K562 (cell line): ENCODE data around the gene MARCKSL1. TPM values are rescaled to one million over a fixed set of nuclear protein-coding genes. Genes with fewer than 3 reads are reported as not detected.

Experiments
- ATAC-seq: fragments of 200-7000 bp; cut with Tn5 transposase; 3 replicates; pipeline ENCODE4 v1.9.1; 2020; ENCODE audit warnings: moderate library complexity
- BruUV-seq: library from RNA; stranded (reverse); fragments of 400-500 nt; replicated peaks from 2 replicates; lab custom pipeline; 2021; lab: Mats Ljungman, UMichigan
- CTCF ChIA-PET: fragments of 300-600 bp; formaldehyde crosslinking; extraction: SDS; loops from one replicate; lab custom pipeline; 2021; ENCODE audit warnings: low intra/inter-chr PET ratio; lab: Yijun Ruan, JAX
- POLR2A ChIA-PET: fragments of 300-600, 350-650 bp; sonication (Branson Sonifier 250); formaldehyde crosslinking; extraction: SDS; loops from one replicate; lab custom pipeline; 2021; ENCODE audit warnings: antibody characterized with exemption, inconsistent platforms; lab: Yijun Ruan, JAX
- DNase-seq, 4 experiments: peaks; one replicate each; pipeline versions ENCODE4 v3.0.0 to v3.0.0-alpha.2; 2011 to 2018; ENCODE audit warnings: low spot score in 3 of 4, mixed read lengths in 3 of 4; ENCODE audit errors: extremely low read depth in 1 of 4
- FAIRE-seq: peaks from 2 replicates; lab custom pipeline; 2011; peaks lifted over from hg19 to GRCh38; lab: Jason Lieb, UNC
- H2AFZ ChIP-seq: 2 replicates; pipeline ENCODE4 v1.6.0; 2011; ENCODE audit warnings: low read depth, low read length, control low read depth, inconsistent platforms
- H3K27ac ChIP-seq: fragments of 200-600 bp; 3 replicates; pipeline ENCODE4 v1.8.0; 2011; ENCODE audit warnings: low read depth, mild to moderate bottlenecking, control low read depth, inconsistent platforms, low read length, moderate library complexity, mixed read lengths; ENCODE audit errors: extremely low read depth
- H3K27me3 ChIP-seq, 2 experiments: fragments of 300-600 bp in 1 of 2; 2 replicates in 1 of 2; 3 replicates in 1 of 2; pipeline versions ENCODE4 v1.6.0 to v1.8.0; 2011; ENCODE audit warnings: inconsistent platforms in 2 of 2, low read length in 2 of 2, mild to moderate bottlenecking in 1 of 2, mixed read lengths in 1 of 2, moderate library complexity in 1 of 2; ENCODE audit not compliant: control insufficient read depth in 2 of 2, insufficient read depth in 2 of 2
- H3K36me3 ChIP-seq: fragments of 300-600 bp; 3 replicates; pipeline ENCODE4 v1.8.0; 2011; ENCODE audit warnings: mild to moderate bottlenecking, low read length, inconsistent platforms; ENCODE audit not compliant: control insufficient read depth, insufficient read depth
- H3K4me1 ChIP-seq, 2 experiments: fragments of 200-600 bp in 1 of 2; replicated peaks in 1 of 2; 2 replicates in 1 of 2; 3 replicates in 1 of 2; pipeline versions ENCODE4 v1.5.1 to v1.8.0; 2011; ENCODE audit warnings: inconsistent platforms in 2 of 2, low read length in 2 of 2, mild to moderate bottlenecking in 1 of 2, mixed read lengths in 1 of 2, moderate library complexity in 1 of 2; ENCODE audit not compliant: control insufficient read depth in 2 of 2, insufficient read depth in 2 of 2
- H3K4me2 ChIP-seq: 2 replicates; pipeline ENCODE4 v1.6.1; 2011; ENCODE audit warnings: low read length, control low read depth, inconsistent platforms, mixed read lengths; ENCODE audit not compliant: insufficient read depth
- H3K4me3 ChIP-seq: fragments of 200-600 bp; sonication (generic), shearing (Covaris generic); 2 replicates; pipeline ENCODE4 v1.5.1; 2016; ENCODE audit warnings: control low read depth, inconsistent platforms
- H3K79me2 ChIP-seq: fragments of 200-600 bp; 3 replicates; pipeline ENCODE4 v1.8.0; 2011; ENCODE audit warnings: low read length, inconsistent platforms; ENCODE audit not compliant: control insufficient read depth, insufficient read depth
- H3K9ac ChIP-seq, 2 experiments: 2 replicates each; pipeline versions ENCODE4 v1.6.0 to v1.6.1; 2011; ENCODE audit warnings: low read depth in 2 of 2, low read length in 2 of 2, control low read depth in 1 of 2, inconsistent platforms in 1 of 2, mild to moderate bottlenecking in 1 of 2, mixed read lengths in 1 of 2; ENCODE audit not compliant: insufficient read depth in 1 of 2
- H3K9me1 ChIP-seq: one replicate; pipeline ENCODE4 v1.6.0; 2011; ENCODE audit warnings: inconsistent platforms, mild to moderate bottlenecking, low read length, moderate library complexity; ENCODE audit not compliant: control insufficient read depth, insufficient read depth
- H3K9me3 ChIP-seq: replicated peaks from 2 replicates; pipeline ENCODE4 v1.5.1; 2011; ENCODE audit warnings: low read depth, low read length, inconsistent platforms; ENCODE audit not compliant: control insufficient read depth, insufficient read depth
- H4K20me1 ChIP-seq: replicated peaks from 2 replicates; pipeline ENCODE4 v1.6.1; 2011; ENCODE audit warnings: low read length, inconsistent platforms, mixed read lengths; ENCODE audit not compliant: control insufficient read depth, insufficient read depth
- ARID2 ChIP-seq: fragments of 450-650 bp; IDR thresholded peaks from 2 replicates; pipeline ENCODE4 v1.6.1; 2017; ENCODE audit warnings: antibody characterized with exemption, mild to moderate bottlenecking
- FOXP1 ChIP-seq: sonication (generic); formaldehyde crosslinking; IDR thresholded peaks from 2 replicates; pipeline ENCODE4 v1.8.0; 2022; ENCODE audit warnings: mild to moderate bottlenecking, missing genetic modification reagents
- FOXP4 ChIP-seq: sonication (generic); formaldehyde crosslinking; IDR thresholded peaks from 2 replicates; pipeline ENCODE4 v1.8.0; 2022; ENCODE audit warnings: mild to moderate bottlenecking, missing genetic modification reagents, borderline replicate concordance
- HES1 ChIP-seq: fragments of 450-650 bp; IDR thresholded peaks from 2 replicates; pipeline ENCODE4 v1.6.1; 2016; ENCODE audit warnings: low read depth, mild to moderate bottlenecking, moderate library complexity
- MTF1 ChIP-seq: fragments of 250-450 bp; sonication (Bioruptor Pico); IDR thresholded peaks from 2 replicates; pipeline ENCODE4 v1.9.0; 2021; ENCODE audit warnings: moderate library complexity, mild to moderate bottlenecking, inconsistent platforms, borderline replicate concordance
- NCOA2 ChIP-seq, 2 experiments: fragments of 450-650 bp; IDR thresholded peaks; 2 replicates each; pipeline ENCODE4 v1.6.1; 2018; ENCODE audit warnings: mild to moderate bottlenecking in 2 of 2, moderate library complexity in 1 of 2; ENCODE audit not compliant: partially characterized antibody in 2 of 2
- NFATC3 ChIP-seq: fragments of 450-650 bp; IDR thresholded peaks from 2 replicates; pipeline ENCODE4 v1.6.1; 2017; ENCODE audit warnings: mild to moderate bottlenecking
- NONO ChIP-seq, 2 experiments: fragments of 200-400 bp in 1 of 2; fragments of 450-650 bp in 1 of 2; formaldehyde crosslinking in 1 of 2; IDR thresholded peaks; 2 replicates each; pipeline ENCODE4 v1.6.1; 2017; ENCODE audit warnings: low read depth in 2 of 2, mild to moderate bottlenecking in 2 of 2, moderate library complexity in 2 of 2, low read length in 1 of 2
- POLR2AphosphoS5 ChIP-seq: IDR thresholded peaks from 2 replicates; pipeline ENCODE4 v1.6.1; 2011; ENCODE audit warnings: mild to moderate bottlenecking, low read depth, low read length, moderate library complexity; ENCODE audit not compliant: control insufficient read depth, insufficient read depth
- POLR2G ChIP-seq: fragments of 200-400 bp; formaldehyde crosslinking; IDR thresholded peaks from 2 replicates; pipeline ENCODE4 v1.6.1; 2017; ENCODE audit warnings: low read depth, mild to moderate bottlenecking, antibody characterized with exemption, low read length, moderate library complexity
- POLR3A ChIP-seq: IDR thresholded peaks from 2 replicates; pipeline ENCODE4 v1.6.1; 2011; ENCODE audit warnings: borderline replicate concordance, mild to moderate bottlenecking, moderate library complexity; ENCODE audit not compliant: insufficient read length, insufficient read depth; ENCODE audit errors: extremely low read depth
- ZKSCAN8 ChIP-seq: fragments of 200-800 bp; sonication (Bioruptor generic); IDR thresholded peaks from 2 replicates; pipeline ENCODE4 v1.6.1; 2016; ENCODE audit warnings: missing genetic modification characterization, missing compliant biosample characterization
- ZMIZ1 ChIP-seq, 2 experiments: fragments of 150-350 bp in 1 of 2; IDR thresholded peaks; 2 replicates each; pipeline ENCODE4 v1.6.1; 2012 to 2016; ENCODE audit warnings: low read depth in 2 of 2, low read length in 2 of 2, mild to moderate bottlenecking in 1 of 2, moderate library complexity in 1 of 2
- ZNF785 ChIP-seq: fragments of 250-450 bp; sonication (Bioruptor Pico); IDR thresholded peaks from 2 replicates; pipeline ENCODE4 v1.4.0; 2020; ENCODE audit warnings: mild to moderate bottlenecking
- WGBS: fragments of 100-300 bp; shearing (Covaris generic); methylation state at CpG from one replicate; pipeline ENCODE4 v1.1.6; 2016; ENCODE audit warnings: low coverage, mixed read lengths; ENCODE audit not compliant: insufficient coverage; ENCODE audit errors: missing lambda C conversion rate; 5-methylcytosine and 5-hydroxymethylcytosine counted together
- in situ Hi-C: fragments of 300-500 bp; cut with MboI; formaldehyde crosslinking; loops from 4 replicates; pipeline ENCODE4 v1.15.0; 2018; ENCODE audit warnings: inconsistent platforms, mixed read lengths
- intact Hi-C: fragments of 100-400 bp; cut with micrococcal nuclease; formaldehyde crosslinking; loops from 2 replicates; pipeline ENCODE4 v1.14.2; 2022
- polyA plus RNA-seq, 8 experiments: library from polyadenylated mRNA; depleted of rRNA in 4 of 8; stranded (reverse) in 5 of 8; unstranded in 3 of 8; fragments of >200 nt; fragmentation: Nextera tagmentation in 2 of 8; fragmentation: Illumina TruSeq in 1 of 8; extraction: Ambion mirVana in 2 of 8; extraction: Trizol in 1 of 8; gene quantifications; 2 replicates each; pipeline versions ENCODE4 v1.2.1 to v1.2.3, GENCODE V29; 2011 to 2014; ENCODE audit warnings: inconsistent platforms in 1 of 8, missing spikeins in 1 of 8
- total RNA-seq, 7 experiments: library from RNA; depleted of rRNA in 6 of 7; stranded (reverse); fragments of >200 nt in 6 of 7; fragmentation: Illumina TruSeq in 2 of 7; extraction: Trizol in 2 of 7; gene quantifications; 2 replicates each; pipeline versions ENCODE4 v1.2.1 to v1.2.3, GENCODE V29; 2011 to 2021; ENCODE audit warnings: low replicate concordance in 1 of 7

Gene MARCKSL1
- total and polyA plus RNA-seq, 9 of the 15 experiments (the other 6 are each of a cell fraction or from before 2014, with no cell fraction given), result 14.7 to 325 (median 155) TPM

GRCh38 chr1:32361674-32362473 is 25.8 kb upstream of the MARCKSL1 start:
- peak in 1 of 4 experiments; percentile 38 for DNase-seq
- Histone ChIP-seq H3K4me3 (no peak overlapping the region), H3K79me2 (no peaks in the 10 kb centered on the region), H3K27me3 (no peaks in the 10 kb centered on the region), H3K9me1 (no peaks in the 10 kb centered on the region), H4K20me1 (no peaks in the 10 kb centered on the region), H3K36me3 (peaks cover 55% of the 10 kb centered on the region), H3K27ac (no peak overlapping the region), H3K4me1 (peaks cover 0 to 4% of the 10 kb centered on the region in 2 experiments; a peak in 1 of 5 replicates), H3K4me2 (no peak overlapping the region), H3K9ac (no peak overlapping the region), H2AFZ (no peak overlapping the region), H3K9me3 (no peaks in the 10 kb centered on the region)
- POLR2A ChIA-PET, result interaction anchor here (2.2 kb wide), 1 partner anchor 32 kb away, joined by 8 read pairs; the partner anchor contains the start of gene BSDC1
- no TSS peak for BruUV-seq
- 96% methylated on average over 43 of the region's 91 CpGs for WGBS
- in situ Hi-C loops, result no loop called here
- peak; percentile 3; the same call in 2 of the 3 replicates for ATAC-seq
- intact Hi-C loops, result no loop called here
- CTCF ChIA-PET, result no interaction called here
- FAIRE-seq, result no peak
- TF ChIP-seq MTF1, result no peak
- no peak for TF ChIP-seq NFATC3
- TF ChIP-seq NCOA2 (IDR thresholded peaks at IDR 0.05; ENCODE audit: partially characterized antibody in 2 of 2), result no peak
- no peak for TF ChIP-seq POLR3A
- TF ChIP-seq FOXP1 (CRISPR knock-in tag), result no peak
- TF ChIP-seq ZKSCAN8, result no peak
- TF ChIP-seq ZNF785, result no peak
- peak; percentile 77 for TF ChIP-seq POLR2G
- no peak for TF ChIP-seq ARID2
- TF ChIP-seq ZMIZ1 (IDR thresholded peaks at IDR 0.05; ENCODE audit: low read depth in 2 of 2, low read length in 2 of 2), result peak in 1 of 2 experiments; percentile 9; a peak in 1 of 4 replicates
- no peak for TF ChIP-seq FOXP4
- TF ChIP-seq NONO (IDR thresholded peaks at IDR 0.05; ENCODE audit: low read depth in 2 of 2, low read length in 1 of 2), result no peak; a peak in 1 of 4 replicates
- peak; percentile 5; the same call in 1 of the 2 replicates for TF ChIP-seq POLR2AphosphoS5
- TF ChIP-seq HES1, result no peak
